GM12864 (cell line): ENCODE results near the gene INHBC.

Experiments
- DNase-seq: peaks from one replicate; pipeline ENCODE4 v3.0.0-alpha.2; 2011; ENCODE audit warnings: low read depth
- H3K4me3 ChIP-seq: 2 replicates; pipeline ENCODE4 v1.5.1; 2011; ENCODE audit warnings: mild to moderate bottlenecking, low read depth, low read length, control low read depth
- TF ChIP-seq, protein P1 (sequence below): IDR thresholded peaks from 2 replicates; pipeline ENCODE4 v1.5.1; 2011; ENCODE audit warnings: low read depth, mild to moderate bottlenecking, moderate library complexity, low read length, control low read depth, inconsistent platforms; ENCODE audit errors: missing control alignments

The INHBC gene

DNA sequence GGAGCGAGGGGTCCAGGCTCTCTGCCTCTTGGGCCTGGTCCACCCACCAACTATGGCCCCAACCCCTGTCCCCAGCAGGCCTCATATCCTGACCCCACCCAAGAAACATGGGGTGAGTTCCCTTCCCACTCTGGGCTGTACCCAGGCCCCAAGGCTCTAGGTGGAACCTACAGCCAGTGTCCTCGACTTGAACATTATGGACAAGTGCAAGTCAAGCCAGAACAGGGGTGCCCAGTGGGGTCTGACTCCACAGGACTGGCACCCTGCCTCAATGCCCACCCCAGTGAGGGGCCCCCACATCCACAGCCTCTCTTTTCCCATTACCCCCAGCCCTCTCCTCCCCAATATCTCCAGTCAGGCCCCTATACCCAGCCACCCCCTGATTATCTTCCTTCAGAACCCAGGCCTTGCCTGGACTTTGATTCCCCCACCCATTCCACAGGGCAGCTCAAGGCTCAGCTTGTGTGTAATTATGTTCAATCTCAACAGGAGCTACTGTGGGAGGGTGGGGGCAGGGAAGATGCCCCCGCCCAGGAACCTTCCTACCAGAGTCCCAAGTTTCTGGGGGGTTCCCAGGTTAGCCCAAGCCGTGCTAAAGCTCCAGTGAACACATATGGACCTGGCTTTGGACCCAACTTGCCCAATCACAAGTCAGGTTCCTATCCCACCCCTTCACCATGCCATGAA is 36.5 kb downstream of the INHBC start:
- no peak for DNase-seq
- TF ChIP-seq, protein P1, sequence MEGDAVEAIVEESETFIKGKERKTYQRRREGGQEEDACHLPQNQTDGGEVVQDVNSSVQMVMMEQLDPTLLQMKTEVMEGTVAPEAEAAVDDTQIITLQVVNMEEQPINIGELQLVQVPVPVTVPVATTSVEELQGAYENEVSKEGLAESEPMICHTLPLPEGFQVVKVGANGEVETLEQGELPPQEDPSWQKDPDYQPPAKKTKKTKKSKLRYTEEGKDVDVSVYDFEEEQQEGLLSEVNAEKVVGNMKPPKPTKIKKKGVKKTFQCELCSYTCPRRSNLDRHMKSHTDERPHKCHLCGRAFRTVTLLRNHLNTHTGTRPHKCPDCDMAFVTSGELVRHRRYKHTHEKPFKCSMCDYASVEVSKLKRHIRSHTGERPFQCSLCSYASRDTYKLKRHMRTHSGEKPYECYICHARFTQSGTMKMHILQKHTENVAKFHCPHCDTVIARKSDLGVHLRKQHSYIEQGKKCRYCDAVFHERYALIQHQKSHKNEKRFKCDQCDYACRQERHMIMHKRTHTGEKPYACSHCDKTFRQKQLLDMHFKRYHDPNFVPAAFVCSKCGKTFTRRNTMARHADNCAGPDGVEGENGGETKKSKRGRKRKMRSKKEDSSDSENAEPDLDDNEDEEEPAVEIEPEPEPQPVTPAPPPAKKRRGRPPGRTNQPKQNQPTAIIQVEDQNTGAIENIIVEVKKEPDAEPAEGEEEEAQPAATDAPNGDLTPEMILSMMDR = no peak
- no peak overlapping the region for H3K4me3 ChIP-seq

- DNase-seq = no peak
- TF ChIP-seq, protein P1 = no peak
These were observed 37.1 kb downstream of the INHBC start for GRCh38 chr12:57471661-57472060.

DNA sequence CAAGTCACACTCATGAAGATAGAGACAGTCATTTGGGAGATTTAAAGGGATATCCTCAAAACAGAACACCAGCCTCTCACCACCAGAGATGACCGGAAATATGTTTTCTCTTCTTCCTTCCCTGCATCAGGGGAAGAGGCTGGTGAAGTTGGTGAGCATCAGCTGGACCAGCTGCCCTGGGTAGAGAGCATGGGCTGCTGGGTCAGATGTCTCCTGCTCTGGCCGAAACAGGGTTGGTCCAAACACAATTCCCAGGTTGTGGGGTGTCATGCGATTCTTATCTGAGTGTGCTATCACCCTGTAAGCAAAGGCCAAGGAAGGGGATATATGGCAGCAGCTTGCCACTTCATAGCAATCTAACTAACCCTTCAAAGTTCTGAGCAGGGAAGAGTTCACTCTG is 37.8 kb downstream of the INHBC start:
- no peak overlapping the region for H3K4me3 ChIP-seq
- TF ChIP-seq, protein P1 = no peak
- no peak for DNase-seq

More at GRCh38 chr12:57471661-57472060, 37.1 kb downstream of the INHBC start:
- H3K4me3 ChIP-seq = no peak overlapping the region

- no peak overlapping the region for H3K4me3 ChIP-seq
- DNase-seq = no peak
- TF ChIP-seq, protein P1 = no peak
These were observed 38.8 kb downstream of the INHBC start for GRCh38 chr12:57473392-57473791.

DNA sequence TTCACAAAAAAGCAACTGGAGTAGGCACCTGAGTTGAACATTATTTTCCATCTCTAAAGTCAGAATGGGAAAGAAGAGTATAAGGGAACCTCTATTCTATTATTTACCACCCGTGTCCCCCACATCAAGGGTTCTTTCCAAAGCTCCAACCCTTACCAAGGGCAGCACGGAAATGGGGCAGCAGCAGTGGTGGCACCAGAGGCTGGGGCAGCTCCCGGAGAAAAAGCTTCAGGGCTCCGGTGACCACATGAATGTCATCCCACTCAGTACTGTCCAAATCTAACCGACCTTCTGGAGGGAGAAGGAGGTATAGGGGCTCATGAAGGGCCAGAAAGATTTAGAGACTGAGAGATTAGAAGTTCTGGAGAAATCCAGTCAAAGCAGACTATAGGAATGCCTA is 39.3 kb downstream of the INHBC start:
- TF ChIP-seq, protein P1 = no peak
- DNase-seq = no peak
- no peak overlapping the region for H3K4me3 ChIP-seq

- TF ChIP-seq, protein P1 = no peak
- no peak overlapping the region for H3K4me3 ChIP-seq
- no peak for DNase-seq
These were observed 39.8 kb downstream of the INHBC start for GRCh38 chr12:57474430-57474829.

GRCh38 chr12:57474862-57475261 is 40.3 kb downstream of the INHBC start:
- TF ChIP-seq, protein P1 = no peak
- no peak overlapping the region for H3K4me3 ChIP-seq
- no peak for DNase-seq
